Measurements from ENCODE around the gene LMAN1L. TPM values are rescaled to one million over a fixed set of nuclear protein-coding genes. Genes with fewer than 3 reads are reported as not detected.

The LMAN1L gene
- total RNA-seq, 1 donor from 2014 or later = 2.2 TPM

- Mint-ChIP-seq H3K9me3 (no peaks in the 10 kb centered on the region), H3K27me3 (no peaks in the 10 kb centered on the region), H3K4me3 (no peak overlapping the region), H3K36me3 (ENCODE audit: low read depth) (peaks cover 30% of the 10 kb centered on the region), H3K27ac (no peak overlapping the region), H3K4me1 (peaks cover 29% of the 10 kb centered on the region)
- POLR2A ChIA-PET = interaction anchor here (0.6 to 1.2 kb wide), 2 partner anchors 57 to 377 kb away, joined by 3 to 4 read pairs; no protein-coding TSS in a partner anchor
- DNase-seq (no peak), ATAC-seq (ENCODE audit: low read depth) (no peak)
- intact Hi-C loops (cut with micrococcal nuclease) = no loop called here
- CTCF ChIA-PET = interaction anchor here (0.9 to 1.2 kb wide), 4 partner anchors 10 to 204 kb away, joined by 3 read pairs; no protein-coding TSS in a partner anchor
- TF ChIP-seq CTCF (IDR thresholded peaks at IDR 0.05) = no peak
Observed at GRCh38 chr15:74837482-74838136, 25.0 kb downstream of the LMAN1L start.

- CTCF ChIA-PET = interaction anchor here (0.7 to 1.2 kb wide), 5 partner anchors 11 to 205 kb away, joined by 3 read pairs; no protein-coding TSS in a partner anchor
- POLR2A ChIA-PET = no interaction called here
- Mint-ChIP-seq H3K9me3 (no peaks in the 10 kb centered on the region), H3K4me1 (peaks cover 28% of the 10 kb centered on the region), H3K27me3 (no peaks in the 10 kb centered on the region), H3K36me3 (ENCODE audit: low read depth) (peaks cover 31% of the 10 kb centered on the region), H3K27ac (no peak overlapping the region), H3K4me3 (no peak overlapping the region)
- TF ChIP-seq CTCF (IDR thresholded peaks at IDR 0.05) = no peak
- DNase-seq (no peak), ATAC-seq (ENCODE audit: low read depth) (no peak)
- intact Hi-C loops (cut with micrococcal nuclease) = no loop called here
Observed at GRCh38 chr15:74838137-74838516, 25.5 kb downstream of the LMAN1L start.

- POLR2A ChIA-PET = no interaction called here
- no peak for TF ChIP-seq CTCF (IDR thresholded peaks at IDR 0.05)
- no peak overlapping the region for H3K4me3 Mint-ChIP-seq
- no peaks in the 10 kb centered on the region for H3K9me3 Mint-ChIP-seq
- CTCF ChIA-PET = interaction anchor here (0.7 to 1.2 kb wide), 4 partner anchors 58 to 205 kb away, joined by 3 read pairs; no protein-coding TSS in a partner anchor
- intact Hi-C loops (cut with micrococcal nuclease) = no loop called here
- DNase-seq (no peak), ATAC-seq (ENCODE audit: low read depth) (no peak)
- peaks cover 30% of the 10 kb centered on the region for H3K4me1 Mint-ChIP-seq
- H3K27me3 Mint-ChIP-seq = no peaks in the 10 kb centered on the region
- H3K27ac Mint-ChIP-seq = no peak overlapping the region
- peaks cover 31% of the 10 kb centered on the region for H3K36me3 Mint-ChIP-seq (ENCODE audit: low read depth)
Observed at GRCh38 chr15:74838746-74839525, 26.3 kb downstream of the LMAN1L start.

- intact Hi-C loops (cut with micrococcal nuclease) = no loop called here
- Mint-ChIP-seq H3K27me3 (no peaks in the 10 kb centered on the region), H3K9me3 (no peaks in the 10 kb centered on the region), H3K4me3 (no peak overlapping the region), H3K27ac (no peak overlapping the region), H3K4me1 (peaks cover 38% of the 10 kb centered on the region), H3K36me3 (ENCODE audit: low read depth) (peaks cover 34% of the 10 kb centered on the region)
- ChIA-PET POLR2A (interaction anchor here (2.5 kb wide), 1 partner anchor 30 kb away, joined by 6 read pairs; no protein-coding TSS in a partner anchor), CTCF (no interaction called here)
- ATAC-seq (ENCODE audit: low read depth) (no peak), DNase-seq (no peak)
- no peak for TF ChIP-seq CTCF (IDR thresholded peaks at IDR 0.05)
Observed at GRCh38 chr15:74839526-74840395, 27.1 kb downstream of the LMAN1L start.

Data from activated B cell treated with CpG ODN at 0.5 μM for 24 hours (primary cell).